ENCODE results near the gene TNFRSF11A.

DNA sequence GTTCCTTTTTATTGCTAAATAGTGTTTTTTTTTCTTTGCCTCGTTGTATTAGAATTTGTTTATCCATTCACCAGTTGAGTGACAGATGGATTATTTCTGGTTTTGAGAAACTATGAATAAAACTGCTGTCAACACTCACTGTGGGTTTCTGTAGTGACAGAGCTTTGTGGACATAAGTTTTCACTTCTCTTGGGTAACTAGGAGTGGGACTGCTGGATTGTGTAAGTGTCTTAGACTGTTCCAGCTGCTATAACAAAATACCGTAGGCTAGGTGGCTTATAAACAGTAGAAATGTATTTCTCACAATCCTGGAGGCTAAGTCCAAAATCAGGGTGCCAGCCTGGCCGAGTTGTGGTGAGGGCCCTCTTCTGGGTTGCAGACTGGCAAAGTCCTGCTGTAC is 71.9 kb downstream of the TNFRSF11A start:
- no peak for TF ChIP-seq POLR2A (IDR thresholded peaks at IDR 0.05)
- TF ChIP-seq, protein P1, sequence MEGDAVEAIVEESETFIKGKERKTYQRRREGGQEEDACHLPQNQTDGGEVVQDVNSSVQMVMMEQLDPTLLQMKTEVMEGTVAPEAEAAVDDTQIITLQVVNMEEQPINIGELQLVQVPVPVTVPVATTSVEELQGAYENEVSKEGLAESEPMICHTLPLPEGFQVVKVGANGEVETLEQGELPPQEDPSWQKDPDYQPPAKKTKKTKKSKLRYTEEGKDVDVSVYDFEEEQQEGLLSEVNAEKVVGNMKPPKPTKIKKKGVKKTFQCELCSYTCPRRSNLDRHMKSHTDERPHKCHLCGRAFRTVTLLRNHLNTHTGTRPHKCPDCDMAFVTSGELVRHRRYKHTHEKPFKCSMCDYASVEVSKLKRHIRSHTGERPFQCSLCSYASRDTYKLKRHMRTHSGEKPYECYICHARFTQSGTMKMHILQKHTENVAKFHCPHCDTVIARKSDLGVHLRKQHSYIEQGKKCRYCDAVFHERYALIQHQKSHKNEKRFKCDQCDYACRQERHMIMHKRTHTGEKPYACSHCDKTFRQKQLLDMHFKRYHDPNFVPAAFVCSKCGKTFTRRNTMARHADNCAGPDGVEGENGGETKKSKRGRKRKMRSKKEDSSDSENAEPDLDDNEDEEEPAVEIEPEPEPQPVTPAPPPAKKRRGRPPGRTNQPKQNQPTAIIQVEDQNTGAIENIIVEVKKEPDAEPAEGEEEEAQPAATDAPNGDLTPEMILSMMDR (IDR thresholded peaks at IDR 0.05), result no peak
